ENCODE data around the gene ZNF747. TPM values are rescaled to one million over a fixed set of nuclear protein-coding genes. Genes with fewer than 3 reads are reported as not detected.

ZNF747 gene
- 10 to 100 TPM in 3 of 4 donors, 1 to 10 TPM in 1; 8.8 to 10.6 (median 10.5) TPM for polyA plus RNA-seq (ENCODE audit: insufficient read length in 4 of 4)

GRCh38 chr16:30534368-30535105 lies at the start of gene ZNF747:
TSS of gene ZNF747 (minus strand) at chr16:30534858. CDS start at chr16:30534679, 179 bp downstream.
- peak in 2 of 4 donors; percentile 86 to 90 for DNase-seq (ENCODE audit: low read depth in 4 of 4, low spot score in 3 of 4)

- no peak for DNase-seq (ENCODE audit: low read depth in 4 of 4, low spot score in 3 of 4)
Observed at GRCh38 chr16:30582611-30583340, 48.1 kb upstream of the ZNF747 start.

GRCh38 chr16:30581457-30581856 lies 46.8 kb upstream of the ZNF747 start:
- no peak for DNase-seq (ENCODE audit: low read depth in 4 of 4, low spot score in 3 of 4)

GRCh38 chr16:30574678-30575077 lies 40.0 kb upstream of the ZNF747 start:
- DNase-seq (ENCODE audit: low read depth in 4 of 4, low spot score in 3 of 4) = no peak

- DNase-seq (ENCODE audit: low read depth in 4 of 4, low spot score in 3 of 4) = peak; percentile 93 to 98 (median 96)
Observed at GRCh38 chr16:30571445-30572322, 37.0 kb upstream of the ZNF747 start, which contains the start of gene ZNF688. TSS of gene ZNF688 (minus strand) at chr16:30571714. CDS start at chr16:30571629, 85 bp downstream.

- peak in 1 of 4 donors; percentile 38 for DNase-seq (ENCODE audit: low read depth in 4 of 4, low spot score in 3 of 4)
Observed at GRCh38 chr16:30570636-30571444, 36.2 kb upstream of the ZNF747 start.

GRCh38 chr16:30569746-30570635 lies 35.3 kb upstream of the ZNF747 start:
- DNase-seq (ENCODE audit: low read depth in 4 of 4, low spot score in 3 of 4) = no peak

GRCh38 chr16:30569281-30569680 lies 34.6 kb upstream of the ZNF747 start:
- no peak for DNase-seq (ENCODE audit: low read depth in 4 of 4, low spot score in 3 of 4)

- no peak for DNase-seq (ENCODE audit: low read depth in 4 of 4, low spot score in 3 of 4)
Observed at GRCh38 chr16:30567991-30568638, 33.5 kb upstream of the ZNF747 start.

GRCh38 chr16:30567160-30567990 lies 32.7 kb upstream of the ZNF747 start:
- no peak for DNase-seq (ENCODE audit: low read depth in 4 of 4, low spot score in 3 of 4)

- no peak for DNase-seq (ENCODE audit: low read depth in 4 of 4, low spot score in 3 of 4)
Observed at GRCh38 chr16:30566531-30566930, 31.9 kb upstream of the ZNF747 start.

- no peak for DNase-seq (ENCODE audit: low read depth in 4 of 4, low spot score in 3 of 4)
Observed at GRCh38 chr16:30565984-30566383, 31.3 kb upstream of the ZNF747 start.

GRCh38 chr16:30565526-30565925 lies 30.9 kb upstream of the ZNF747 start:
- DNase-seq (ENCODE audit: low read depth in 4 of 4, low spot score in 3 of 4) = no peak

- no peak for DNase-seq (ENCODE audit: low read depth in 4 of 4, low spot score in 3 of 4)
Observed at GRCh38 chr16:30562021-30562420, 27.4 kb upstream of the ZNF747 start.

- no peak for DNase-seq (ENCODE audit: low read depth in 4 of 4, low spot score in 3 of 4)
Observed at GRCh38 chr16:30561089-30561816, 26.6 kb upstream of the ZNF747 start.

- DNase-seq (ENCODE audit: low read depth in 4 of 4, low spot score in 3 of 4) = no peak
Observed at GRCh38 chr16:30559690-30560089, 25.0 kb upstream of the ZNF747 start.

Data from left renal pelvis (tissue), 4 donors.